Endodermal cell (in vitro differentiated cells): ENCODE results near the gene AMDHD2. TPM values are rescaled to one million over a fixed set of nuclear protein-coding genes. Genes with fewer than 3 reads are reported as not detected.

Source experiments
- DNase-seq: peaks from one replicate; pipeline ENCODE4 v3.0.0-alpha.2; 2017
- H3K27ac ChIP-seq: 2 replicates; pipeline ENCODE4 v1.5.1; 2013; ENCODE audit warnings: mild to moderate bottlenecking, low read depth, low read length, moderate library complexity
- H3K27me3 ChIP-seq: 2 replicates; pipeline ENCODE4 v1.6.1; 2013; ENCODE audit warnings: mild to moderate bottlenecking, low read length, moderate library complexity; ENCODE audit not compliant: insufficient read depth, control insufficient read depth, poor library complexity, severe bottlenecking
- H3K36me3 ChIP-seq: 2 replicates; pipeline ENCODE4 v1.7.0; 2013; ENCODE audit warnings: mild to moderate bottlenecking, low read length, moderate library complexity; ENCODE audit not compliant: control insufficient read depth, insufficient read depth
- H3K4me1 ChIP-seq: one replicate; pipeline ENCODE4 v1.7.0; 2013; ENCODE audit warnings: low read length; ENCODE audit not compliant: control insufficient read depth, insufficient read depth
- H3K4me3 ChIP-seq: 2 replicates; pipeline ENCODE4 v1.5.1; 2013; ENCODE audit warnings: mild to moderate bottlenecking, low read length, moderate library complexity
- H3K9ac ChIP-seq: 2 replicates; pipeline ENCODE4 v1.6.1; 2013; ENCODE audit warnings: mild to moderate bottlenecking, low read length, moderate library complexity; ENCODE audit not compliant: poor library complexity, severe bottlenecking; ENCODE audit errors: extremely low read depth
- H3K9me3 ChIP-seq: 2 replicates; pipeline ENCODE4 v1.6.1; 2013; ENCODE audit warnings: mild to moderate bottlenecking, low read length, moderate library complexity; ENCODE audit not compliant: control insufficient read depth
- H3K27ac Mint-ChIP-seq: 2 replicates; pipeline ENCODE4 v1.8.0; 2020; ENCODE audit warnings: mixed read lengths
- H3K27me3 Mint-ChIP-seq: 2 replicates; pipeline ENCODE4 v1.8.0; 2021; ENCODE audit warnings: mild to moderate bottlenecking, mixed read lengths; ENCODE audit not compliant: insufficient read depth
- H3K36me3 Mint-ChIP-seq: 2 replicates; pipeline ENCODE4 v1.8.0; 2020; ENCODE audit warnings: low read depth, mixed read lengths
- H3K4me1 Mint-ChIP-seq: 2 replicates; pipeline ENCODE4 v1.8.0; 2020; ENCODE audit warnings: mixed read lengths
- H3K4me3 Mint-ChIP-seq: 2 replicates; pipeline ENCODE4 v1.8.0; 2020; ENCODE audit warnings: mild to moderate bottlenecking, moderate library complexity, mixed read lengths
- H3K9me3 Mint-ChIP-seq: 2 replicates; pipeline ENCODE4 v1.8.0; 2020; ENCODE audit warnings: mild to moderate bottlenecking, mixed read lengths
- CTCF ChIP-seq: fragments of 200-600 bp; sonication (generic); conservative IDR thresholded peaks from 2 replicates; pipeline ENCODE4 v1.5.0; 2021; ENCODE audit warnings: antibody characterized with exemption, mild to moderate bottlenecking
- WGBS, 2 experiments: methylation state at CpG; one replicate each; pipeline versions ENCODE4 v1.1.5 to v1.1.7; 2013; ENCODE audit warnings: missing lambda C conversion rate in 2 of 2, mixed read lengths in 1 of 2; ENCODE audit not compliant: insufficient coverage in 1 of 2, insufficient read length in 1 of 2; 5-methylcytosine and 5-hydroxymethylcytosine counted together
- total RNA-seq, 2 donors: library from RNA; stranded (reverse); fragmentation: NEBNext Ultra II Directional in 1 of 2; extraction: Animal tissue kit (Norgen Biotek cat#: 25700) in 1 of 2; gene quantifications; 2 replicates in 1 of 2; 3 replicates in 1 of 2; pipeline ENCODE4 v1.2.1, GENCODE V29; 2021

AMDHD2 gene
- total RNA-seq, 2 donors from 2014 or later = 74.6 to 82.2 TPM

DNA sequence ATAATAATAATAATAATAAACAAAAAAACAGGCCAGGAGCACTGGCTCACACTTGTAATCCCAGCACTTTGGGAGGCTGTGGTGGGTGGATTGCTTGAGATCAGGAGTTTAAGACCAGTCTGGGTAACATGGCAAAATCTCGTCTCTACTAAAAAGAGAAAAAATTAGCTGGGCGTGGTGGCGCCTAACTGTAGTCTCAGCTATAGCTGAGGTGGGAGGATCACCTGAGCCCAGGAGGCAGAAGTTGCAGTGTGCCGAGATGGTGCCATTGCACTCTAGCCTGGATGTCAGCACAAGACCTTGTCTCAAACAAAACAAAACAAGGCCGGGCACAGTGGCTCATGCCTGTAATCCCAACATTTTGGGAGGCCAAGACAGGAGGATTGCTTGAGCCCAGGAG lies 25.1 kb upstream of the AMDHD2 start:
- Mint-ChIP-seq H3K4me1 (no peaks in the 10 kb centered on the region), H3K9me3 (no peaks in the 10 kb centered on the region), H3K36me3 (peaks cover 7% of the 10 kb centered on the region), H3K27ac (no peak overlapping the region), H3K4me3 (no peak overlapping the region), H3K27me3 (no peaks in the 10 kb centered on the region)
- DNase-seq = no peak
- H3K9ac ChIP-seq = no peak overlapping the region
- no peak overlapping the region for H3K27ac ChIP-seq
- no peaks in the 10 kb centered on the region for H3K36me3 ChIP-seq
- no peaks in the 10 kb centered on the region for H3K27me3 ChIP-seq
- no peaks in the 10 kb centered on the region for H3K9me3 ChIP-seq
- 92 to 93% methylated on average over 5 of the region's 5 CpGs for WGBS, 2 experiments
- no peak overlapping the region for H3K4me3 ChIP-seq
- no peak for TF ChIP-seq CTCF
- H3K4me1 ChIP-seq = no peaks in the 10 kb centered on the region

GRCh38 chr16:2496223-2497115 lies 23.7 kb upstream of the AMDHD2 start:
- TF ChIP-seq CTCF = no peak
- Mint-ChIP-seq H3K9me3 (no peaks in the 10 kb centered on the region), H3K27me3 (no peaks in the 10 kb centered on the region), H3K4me3 (no peak overlapping the region), H3K27ac (no peak overlapping the region), H3K36me3 (peaks cover 7% of the 10 kb centered on the region), H3K4me1 (no peaks in the 10 kb centered on the region)
- WGBS, 2 experiments = 95 to 96% methylated on average over 54 to 62 of the region's 62 CpGs
- H3K27me3 ChIP-seq = no peaks in the 10 kb centered on the region
- no peak for DNase-seq
- no peaks in the 10 kb centered on the region for H3K36me3 ChIP-seq
- H3K4me1 ChIP-seq = no peaks in the 10 kb centered on the region
- H3K27ac ChIP-seq = no peak overlapping the region
- no peaks in the 10 kb centered on the region for H3K9me3 ChIP-seq
- H3K4me3 ChIP-seq = no peak overlapping the region
- no peak overlapping the region for H3K9ac ChIP-seq

GRCh38 chr16:2497116-2497630 lies 23.0 kb upstream of the AMDHD2 start:
- DNase-seq = no peak
- Histone ChIP-seq H3K27ac (no peak overlapping the region), H3K4me1 (no peaks in the 10 kb centered on the region), H3K9ac (no peak overlapping the region), H3K27me3 (no peaks in the 10 kb centered on the region), H3K36me3 (no peaks in the 10 kb centered on the region), H3K9me3 (no peaks in the 10 kb centered on the region), H3K4me3 (no peak overlapping the region)
- 84 to 92% methylated on average over 16 to 21 of the region's 21 CpGs for WGBS, 2 experiments
- no peaks in the 10 kb centered on the region for H3K4me1 Mint-ChIP-seq
- no peak for TF ChIP-seq CTCF
- no peak overlapping the region for H3K4me3 Mint-ChIP-seq
- no peak overlapping the region for H3K27ac Mint-ChIP-seq
- H3K9me3 Mint-ChIP-seq = no peaks in the 10 kb centered on the region
- H3K27me3 Mint-ChIP-seq = no peaks in the 10 kb centered on the region
- H3K36me3 Mint-ChIP-seq = peaks cover 7% of the 10 kb centered on the region
